GM18873 (cell line): Measurements from ENCODE around the gene IQGAP2.

Experiments
- ATAC-seq: cut with Tn5 transposase; IDR thresholded peaks from one replicate; pipeline ENCODE4 v1.9.1; 2021; ENCODE audit warnings: mild to moderate bottlenecking, moderate library complexity, moderate number of reproducible peaks; ENCODE audit not compliant: unreplicated experiment, low FRiP score

The IQGAP2 gene

GRCh38 chr5:76757049-76757448, 354.0 kb downstream of the IQGAP2 start:
- ATAC-seq: no peak
